GM18867 (cell line): ENCODE data around the gene ZPR1.
"Not testable (repeated sequence)": the region's sequence is repeated elsewhere in the genome, so short reads cannot be mapped to it uniquely, and the experiment has no call there.

Experiments used
- ATAC-seq: cut with Tn5 transposase; IDR thresholded peaks from one replicate; pipeline ENCODE4 v1.9.1; 2021; ENCODE audit warnings: mild to moderate bottlenecking, moderate library complexity; ENCODE audit not compliant: unreplicated experiment

Gene ZPR1

GRCh38 chr11:116825434-116825833 is 37.6 kb upstream of the ZPR1 start:
- no peak for ATAC-seq

GRCh38 chr11:116823031-116823843 is 35.4 kb upstream of the ZPR1 start, which contains the start of gene APOA4:
Gene APOA4, minus strand, starts transcription at chr11:116823304. Its CDS starts 113 bp downstream, at chr11:116823191.
- ATAC-seq = no peak

GRCh38 chr11:116822575-116822974 is 34.8 kb upstream of the ZPR1 start:
- ATAC-seq = no peak

GRCh38 chr11:116821050-116821918 is 33.5 kb upstream of the ZPR1 start:
- no peak for ATAC-seq

- no peak for ATAC-seq
Measured at GRCh38 chr11:116819049-116819448, 31.2 kb upstream of the ZPR1 start.

GRCh38 chr11:116814502-116814901 is 26.7 kb upstream of the ZPR1 start:
- ATAC-seq = no peak

GRCh38 chr11:116813781-116814471 is 26.1 kb upstream of the ZPR1 start:
- no peak for ATAC-seq

- no peak for ATAC-seq
Measured at GRCh38 chr11:116813170-116813569, 25.3 kb upstream of the ZPR1 start.

GRCh38 chr11:116812109-116812508 is 24.3 kb upstream of the ZPR1 start:
- no peak for ATAC-seq

- no peak for ATAC-seq
Measured at GRCh38 chr11:116811194-116811593, 23.4 kb upstream of the ZPR1 start.

GRCh38 chr11:116808262-116809175 is 20.7 kb upstream of the ZPR1 start:
- no peak for ATAC-seq

- ATAC-seq = no peak
Measured at GRCh38 chr11:116807601-116808261, 19.9 kb upstream of the ZPR1 start.

GRCh38 chr11:116804001-116804400 is 16.2 kb upstream of the ZPR1 start:
- no peak for ATAC-seq

GRCh38 chr11:116801662-116802061 is 13.8 kb upstream of the ZPR1 start:
- not testable (repeated sequence) for ATAC-seq

GRCh38 chr11:116800610-116801009 is 12.8 kb upstream of the ZPR1 start:
- no peak for ATAC-seq

- ATAC-seq = no peak
Measured at GRCh38 chr11:116798368-116798767, 10.5 kb upstream of the ZPR1 start.

- no peak for ATAC-seq
Measured at GRCh38 chr11:116797816-116798215, 10.0 kb upstream of the ZPR1 start.

GRCh38 chr11:116796548-116796947 is 8.7 kb upstream of the ZPR1 start:
- no peak for ATAC-seq

GRCh38 chr11:116794851-116795250 is 7.0 kb upstream of the ZPR1 start:
- no peak for ATAC-seq

GRCh38 chr11:116793772-116794097 is 5.9 kb upstream of the ZPR1 start:
- ATAC-seq = no peak
